Mesothelial cell of epicardium (in vitro differentiated cells): ENCODE measurements around the gene CCL20. TPM values are rescaled to one million over a fixed set of nuclear protein-coding genes. Genes with fewer than 3 reads are reported as not detected.

ENCODE experiments used
- DNase-seq, 2 experiments: peaks; one replicate each; pipeline ENCODE4 v3.0.0; 2021; ENCODE audit warnings: low spot score in 2 of 2; ENCODE audit not compliant: unreplicated experiment in 2 of 2
- H3K27ac Mint-ChIP-seq: 2 replicates; pipeline ENCODE4 v1.8.0; 2021; ENCODE audit warnings: mixed read lengths
- H3K27me3 Mint-ChIP-seq: 2 replicates; pipeline ENCODE4 v1.8.0; 2021; ENCODE audit warnings: low read depth, mixed read lengths
- H3K36me3 Mint-ChIP-seq: 2 replicates; pipeline ENCODE4 v1.8.0; 2021; ENCODE audit warnings: mixed read lengths
- H3K4me1 Mint-ChIP-seq: 2 replicates; pipeline ENCODE4 v1.8.0; 2021; ENCODE audit warnings: mixed read lengths
- H3K4me3 Mint-ChIP-seq: 2 replicates; pipeline ENCODE4 v1.8.0; 2021; ENCODE audit warnings: mild to moderate bottlenecking, moderate library complexity, mixed read lengths
- H3K9me3 Mint-ChIP-seq: 2 replicates; pipeline ENCODE4 v1.8.0; 2021; ENCODE audit warnings: mixed read lengths
- total RNA-seq: library from RNA; stranded (reverse); gene quantifications from 3 replicates; pipeline ENCODE4 v1.2.1, GENCODE V29; 2021
- TF ChIP-seq, protein P1 (sequence below): fragments of 200-600 bp; sonication (generic); IDR thresholded peaks from one replicate; pipeline ENCODE4 v1.5.0; 2021; ENCODE audit warnings: antibody characterized with exemption; ENCODE audit not compliant: unreplicated experiment

Gene CCL20
- total RNA-seq, 1 donor from 2014 or later, result 0.36 TPM

DNA sequence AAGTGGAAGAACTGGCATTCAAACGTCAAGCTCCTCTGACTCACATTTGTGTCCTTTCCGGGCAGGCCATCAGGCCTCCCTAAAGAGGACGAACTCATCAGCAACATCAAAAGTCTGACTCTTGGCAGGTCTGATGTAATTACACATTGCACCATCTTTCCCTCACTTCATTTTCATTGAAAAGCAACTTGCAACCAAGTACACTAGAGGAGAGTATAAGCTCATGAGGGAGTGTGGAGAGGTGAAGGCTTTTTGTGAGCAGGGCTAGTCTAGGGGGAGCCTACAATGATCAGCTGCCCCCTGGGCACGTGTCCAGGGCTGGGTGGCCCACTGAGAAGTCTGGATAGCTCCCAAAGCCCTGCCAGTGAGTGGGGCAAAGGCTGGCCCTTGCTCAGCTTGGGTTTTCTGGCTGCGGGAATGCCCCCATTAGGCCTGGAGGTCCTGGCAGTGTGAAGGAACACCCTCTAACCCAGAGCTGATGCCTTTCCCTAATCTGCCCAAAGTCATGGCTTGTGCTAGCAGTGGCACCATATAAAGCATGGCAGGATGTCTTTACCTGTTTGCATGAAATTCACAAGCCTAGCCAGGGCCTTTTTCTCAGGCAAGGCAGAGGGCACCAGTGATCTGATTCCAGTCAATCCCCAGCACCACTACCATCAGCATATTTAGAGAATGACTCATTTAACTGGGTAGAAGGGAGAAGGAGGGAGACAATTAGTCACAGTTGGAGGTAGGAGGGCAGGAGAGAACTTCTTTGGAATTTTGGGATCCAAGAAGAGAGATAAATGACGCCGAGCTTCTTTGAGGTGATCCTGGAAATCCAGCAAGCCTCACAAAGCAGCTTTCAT is 49.3 kb downstream of the CCL20 start:
- no peaks in the 10 kb centered on the region for H3K27me3 Mint-ChIP-seq
- TF ChIP-seq, protein P1, sequence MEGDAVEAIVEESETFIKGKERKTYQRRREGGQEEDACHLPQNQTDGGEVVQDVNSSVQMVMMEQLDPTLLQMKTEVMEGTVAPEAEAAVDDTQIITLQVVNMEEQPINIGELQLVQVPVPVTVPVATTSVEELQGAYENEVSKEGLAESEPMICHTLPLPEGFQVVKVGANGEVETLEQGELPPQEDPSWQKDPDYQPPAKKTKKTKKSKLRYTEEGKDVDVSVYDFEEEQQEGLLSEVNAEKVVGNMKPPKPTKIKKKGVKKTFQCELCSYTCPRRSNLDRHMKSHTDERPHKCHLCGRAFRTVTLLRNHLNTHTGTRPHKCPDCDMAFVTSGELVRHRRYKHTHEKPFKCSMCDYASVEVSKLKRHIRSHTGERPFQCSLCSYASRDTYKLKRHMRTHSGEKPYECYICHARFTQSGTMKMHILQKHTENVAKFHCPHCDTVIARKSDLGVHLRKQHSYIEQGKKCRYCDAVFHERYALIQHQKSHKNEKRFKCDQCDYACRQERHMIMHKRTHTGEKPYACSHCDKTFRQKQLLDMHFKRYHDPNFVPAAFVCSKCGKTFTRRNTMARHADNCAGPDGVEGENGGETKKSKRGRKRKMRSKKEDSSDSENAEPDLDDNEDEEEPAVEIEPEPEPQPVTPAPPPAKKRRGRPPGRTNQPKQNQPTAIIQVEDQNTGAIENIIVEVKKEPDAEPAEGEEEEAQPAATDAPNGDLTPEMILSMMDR, result no peak
- H3K27ac Mint-ChIP-seq, result no peak overlapping the region
- no peaks in the 10 kb centered on the region for H3K9me3 Mint-ChIP-seq
- no peak overlapping the region for H3K4me3 Mint-ChIP-seq
- DNase-seq, result no peak
- no peaks in the 10 kb centered on the region for H3K36me3 Mint-ChIP-seq
- peaks cover 8% of the 10 kb centered on the region for H3K4me1 Mint-ChIP-seq

GRCh38 chr2:227864161-227864756 is 50.6 kb downstream of the CCL20 start:
- TF ChIP-seq, protein P1, result no peak
- H3K4me1 Mint-ChIP-seq, result peaks cover 8% of the 10 kb centered on the region
- H3K9me3 Mint-ChIP-seq, result no peaks in the 10 kb centered on the region
- H3K27me3 Mint-ChIP-seq, result no peaks in the 10 kb centered on the region
- no peak overlapping the region for H3K27ac Mint-ChIP-seq
- H3K36me3 Mint-ChIP-seq, result no peaks in the 10 kb centered on the region
- DNase-seq, result no peak
- H3K4me3 Mint-ChIP-seq, result no peak overlapping the region

DNA sequence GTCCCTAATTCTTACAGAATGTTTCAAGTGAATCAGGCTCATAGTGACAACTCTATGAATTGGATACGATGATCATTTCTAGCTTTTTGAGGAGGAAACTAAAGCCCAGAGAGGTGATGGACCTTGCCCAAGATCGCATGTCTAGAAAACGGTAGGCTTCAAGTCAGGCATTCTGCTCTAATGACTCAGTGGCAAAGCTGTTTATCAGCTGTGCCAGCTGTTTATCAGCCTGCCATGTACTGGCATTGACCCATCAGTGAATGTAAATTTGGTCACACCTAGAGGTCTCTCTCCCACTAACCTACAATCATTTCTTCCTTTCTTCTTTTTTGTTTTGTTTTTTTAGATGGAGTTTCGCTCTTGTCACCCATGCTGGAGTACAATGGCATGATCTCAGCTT is 51.6 kb downstream of the CCL20 start:
- no peak for DNase-seq
- Mint-ChIP-seq H3K4me1 (peaks cover 7% of the 10 kb centered on the region), H3K27ac (no peak overlapping the region), H3K4me3 (no peak overlapping the region), H3K36me3 (no peaks in the 10 kb centered on the region), H3K27me3 (peaks cover 1% of the 10 kb centered on the region), H3K9me3 (no peaks in the 10 kb centered on the region)
- TF ChIP-seq, protein P1, result no peak

Other genes starting within 250 kb of the CCL20 start
- gene SCYGR2, start 214.9 kb upstream of the CCL20 start, total RNA-seq, result not detected in 3 replicates
- gene SCYGR3, start 199.0 kb upstream of the CCL20 start, total RNA-seq, result not detected in 3 replicates
- gene SCYGR4, start 196.3 kb upstream of the CCL20 start, total RNA-seq, result not detected in 3 replicates
- gene SCYGR5, start 147.0 kb upstream of the CCL20 start, total RNA-seq, result not detected in 3 replicates
- 11.3 to 11.9 TPM (median 11.4 TPM) in 3 replicates for gene SLC19A3, start 95.8 kb upstream of the CCL20 start, total RNA-seq
- not detected in 3 replicates for gene SCYGR6, start 89.1 kb upstream of the CCL20 start, total RNA-seq
- not detected in 3 replicates for gene SCYGR7, start 85.5 kb upstream of the CCL20 start, total RNA-seq
- gene SCYGR8, start 67.9 kb upstream of the CCL20 start, total RNA-seq, result not detected in 3 replicates
- gene DAW1, start 57.8 kb downstream of the CCL20 start, total RNA-seq, result not detected in 3 replicates